Mucosa of descending colon (tissue), 3 donors: Measurements from ENCODE around the gene MED15. TPM values are rescaled to one million over a fixed set of nuclear protein-coding genes. Genes with fewer than 3 reads are reported as not detected.

Experiments used
- ATAC-seq: fragments of 200-7000 bp; cut with Tn5 transposase; one replicate; pipeline ENCODE4 v1.9.1; 2020; ENCODE audit warnings: mild to moderate bottlenecking, moderate library complexity
- DNase-seq, 3 donors: peaks; one replicate each; pipeline ENCODE4 v3.0.0-alpha.2; 2020
- H3K36me3 ChIP-seq: fragments of 200-600 bp; one replicate; pipeline ENCODE4 v1.8.0; 2021; ENCODE audit warnings: low read depth, mild to moderate bottlenecking
- H3K4me1 ChIP-seq: fragments of 200-600 bp; one replicate; pipeline ENCODE4 v1.8.0; 2021; ENCODE audit warnings: low read depth, mild to moderate bottlenecking
- H3K4me3 ChIP-seq: fragments of 200-600 bp; one replicate; pipeline ENCODE4 v1.8.0; 2021; ENCODE audit warnings: mild to moderate bottlenecking
- H3K9me3 ChIP-seq: fragments of 200-600 bp; one replicate; pipeline ENCODE4 v1.8.0; 2021; ENCODE audit warnings: mild to moderate bottlenecking
- intact Hi-C, 2 donors: fragments of 100-400 bp; cut with DNase I in 1 of 2; cut with micrococcal nuclease in 1 of 2; formaldehyde crosslinking; loops; one replicate each; pipeline versions ENCODE4 v1.11.0 to v1.11.1; 2022; cut with DNase I, micrococcal nuclease
- total RNA-seq, 3 donors: library from RNA; stranded (reverse); fragmentation: NEBNext Ultra II Directional in 2 of 3; extraction: Animal tissue kit (Norgen Biotek cat#: 25700) in 2 of 3; gene quantifications; one replicate each; pipeline versions ENCODE4 v1.2.1 to v1.2.4, GENCODE V29; 2021 to 2023
- TF ChIP-seq, protein P1 (sequence below): fragments of 200-600 bp; IDR thresholded peaks from one replicate; pipeline ENCODE4 v1.8.0; 2022; ENCODE audit warnings: antibody characterized with exemption, mild to moderate bottlenecking
- donor health status: DM: no; HTN: no; CAD: no; lungs with moderate emphysema.
- donor health status: DM: no; HTN: no; CAD: no.
- donor health status: DM: no; HTN: yes; CAD: no.

Gene MED15
- total RNA-seq, 3 donors from 2014 or later: 99.9 to 125 (median 114) TPM

DNA sequence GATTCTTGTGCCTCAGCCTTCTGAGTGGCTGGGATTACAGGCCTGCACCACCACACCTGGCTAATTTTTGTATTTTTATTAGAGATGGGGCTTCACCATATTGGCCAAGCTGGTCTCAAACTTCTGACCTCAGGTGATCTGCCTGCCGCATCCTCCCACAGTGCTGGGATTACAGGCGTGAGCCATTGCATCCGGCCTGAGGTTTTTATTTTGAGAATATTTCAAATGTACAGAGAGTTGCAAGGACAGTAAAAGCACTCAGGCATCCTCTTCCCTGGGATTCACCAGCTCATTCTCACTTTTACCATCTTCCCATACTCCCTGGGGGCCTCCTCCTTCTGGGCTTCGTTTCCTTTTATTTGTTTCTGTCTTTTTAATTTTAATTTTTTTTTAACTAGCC lies 12.1 kb downstream of the MED15 start:
- TF ChIP-seq, protein P1, sequence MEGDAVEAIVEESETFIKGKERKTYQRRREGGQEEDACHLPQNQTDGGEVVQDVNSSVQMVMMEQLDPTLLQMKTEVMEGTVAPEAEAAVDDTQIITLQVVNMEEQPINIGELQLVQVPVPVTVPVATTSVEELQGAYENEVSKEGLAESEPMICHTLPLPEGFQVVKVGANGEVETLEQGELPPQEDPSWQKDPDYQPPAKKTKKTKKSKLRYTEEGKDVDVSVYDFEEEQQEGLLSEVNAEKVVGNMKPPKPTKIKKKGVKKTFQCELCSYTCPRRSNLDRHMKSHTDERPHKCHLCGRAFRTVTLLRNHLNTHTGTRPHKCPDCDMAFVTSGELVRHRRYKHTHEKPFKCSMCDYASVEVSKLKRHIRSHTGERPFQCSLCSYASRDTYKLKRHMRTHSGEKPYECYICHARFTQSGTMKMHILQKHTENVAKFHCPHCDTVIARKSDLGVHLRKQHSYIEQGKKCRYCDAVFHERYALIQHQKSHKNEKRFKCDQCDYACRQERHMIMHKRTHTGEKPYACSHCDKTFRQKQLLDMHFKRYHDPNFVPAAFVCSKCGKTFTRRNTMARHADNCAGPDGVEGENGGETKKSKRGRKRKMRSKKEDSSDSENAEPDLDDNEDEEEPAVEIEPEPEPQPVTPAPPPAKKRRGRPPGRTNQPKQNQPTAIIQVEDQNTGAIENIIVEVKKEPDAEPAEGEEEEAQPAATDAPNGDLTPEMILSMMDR: no peak
- H3K9me3 ChIP-seq: no peaks in the 10 kb centered on the region
- intact Hi-C loops: no loop called here
- peaks cover 11% of the 10 kb centered on the region for H3K4me1 ChIP-seq
- ATAC-seq (no peak), DNase-seq (no peak)
- no peak overlapping the region for H3K4me3 ChIP-seq
- no peaks in the 10 kb centered on the region for H3K36me3 ChIP-seq

DNA sequence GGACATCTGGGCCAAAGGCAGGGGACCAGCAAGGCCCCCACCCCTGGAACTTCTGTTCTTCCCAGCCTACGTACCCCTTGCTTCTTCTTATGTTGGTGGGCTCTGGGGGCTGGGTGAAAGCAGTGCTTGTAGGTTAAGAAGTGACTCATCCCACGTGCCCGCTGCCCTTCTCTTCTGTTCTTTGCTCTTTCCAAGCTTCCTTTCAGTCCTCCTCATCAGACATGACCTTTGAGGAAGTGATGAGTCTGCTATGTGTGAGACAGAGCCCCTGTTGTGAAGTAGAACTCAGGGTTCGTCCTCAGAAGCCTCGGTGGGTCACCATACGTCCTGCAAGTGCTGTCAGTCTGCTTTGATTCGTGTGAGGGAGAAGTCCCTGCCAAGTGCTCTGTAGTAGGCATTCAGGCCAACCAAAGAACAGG lies 12.7 kb downstream of the MED15 start:
- TF ChIP-seq, protein P1: no peak
- H3K36me3 ChIP-seq: no peaks in the 10 kb centered on the region

DNA sequence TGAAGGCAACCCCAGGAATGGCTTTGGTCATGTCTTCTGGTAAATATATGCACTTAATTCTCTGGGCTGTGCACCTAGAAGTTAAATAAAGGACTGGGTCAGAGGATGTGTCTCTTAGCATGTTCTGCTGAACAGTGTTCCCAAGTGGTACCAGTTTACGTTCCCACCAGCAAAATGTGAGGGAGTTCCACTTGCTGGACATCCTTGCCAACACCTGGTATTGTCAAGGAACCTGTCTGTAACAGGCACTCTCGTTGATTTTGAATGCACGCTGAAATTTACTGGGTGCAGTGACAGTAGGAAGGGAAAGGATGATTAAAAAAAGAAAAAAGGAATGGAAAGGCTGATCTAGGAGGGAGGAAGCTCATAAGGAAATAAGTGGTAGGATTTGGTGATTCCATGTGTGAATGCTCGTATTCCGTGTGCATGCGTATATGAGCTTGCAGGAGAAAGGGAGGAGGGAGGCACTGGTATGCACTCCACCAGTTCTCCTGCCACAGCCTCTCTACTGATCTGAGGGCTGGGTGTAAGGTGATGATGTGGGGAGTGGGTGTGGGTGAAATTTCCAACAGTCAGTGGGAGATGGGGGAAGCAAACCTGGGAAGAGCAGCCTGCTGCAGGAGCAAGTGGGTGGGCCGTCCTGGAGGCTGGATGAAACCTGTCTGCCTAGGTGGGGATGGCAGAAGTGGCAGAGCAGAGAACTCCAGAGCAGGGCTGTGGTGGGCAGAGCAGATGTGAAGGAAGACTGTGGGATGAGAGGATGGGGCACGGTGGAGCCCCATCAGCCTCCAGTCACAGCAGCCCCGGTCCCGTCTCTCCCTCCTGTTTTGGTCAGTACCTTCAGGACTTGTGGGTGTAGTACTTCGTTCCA lies 15.0 kb downstream of the MED15 start:
- ATAC-seq: no peak
- DNase-seq: no peak
- Histone ChIP-seq H3K36me3 (no peaks in the 10 kb centered on the region), H3K9me3 (no peaks in the 10 kb centered on the region), H3K4me3 (no peak overlapping the region), H3K4me1 (peaks cover 11% of the 10 kb centered on the region)
- intact Hi-C loops: no loop called here
- TF ChIP-seq, protein P1: no peak

More for the DNA sequence above, 12.7 kb downstream of the MED15 start:
- Histone ChIP-seq H3K9me3 (no peaks in the 10 kb centered on the region), H3K4me1 (peaks cover 11% of the 10 kb centered on the region), H3K4me3 (no peak overlapping the region)
- peak in 1 of 3 donors; percentile 2 for DNase-seq
- no peak for ATAC-seq
- intact Hi-C loops: no loop called here

DNA sequence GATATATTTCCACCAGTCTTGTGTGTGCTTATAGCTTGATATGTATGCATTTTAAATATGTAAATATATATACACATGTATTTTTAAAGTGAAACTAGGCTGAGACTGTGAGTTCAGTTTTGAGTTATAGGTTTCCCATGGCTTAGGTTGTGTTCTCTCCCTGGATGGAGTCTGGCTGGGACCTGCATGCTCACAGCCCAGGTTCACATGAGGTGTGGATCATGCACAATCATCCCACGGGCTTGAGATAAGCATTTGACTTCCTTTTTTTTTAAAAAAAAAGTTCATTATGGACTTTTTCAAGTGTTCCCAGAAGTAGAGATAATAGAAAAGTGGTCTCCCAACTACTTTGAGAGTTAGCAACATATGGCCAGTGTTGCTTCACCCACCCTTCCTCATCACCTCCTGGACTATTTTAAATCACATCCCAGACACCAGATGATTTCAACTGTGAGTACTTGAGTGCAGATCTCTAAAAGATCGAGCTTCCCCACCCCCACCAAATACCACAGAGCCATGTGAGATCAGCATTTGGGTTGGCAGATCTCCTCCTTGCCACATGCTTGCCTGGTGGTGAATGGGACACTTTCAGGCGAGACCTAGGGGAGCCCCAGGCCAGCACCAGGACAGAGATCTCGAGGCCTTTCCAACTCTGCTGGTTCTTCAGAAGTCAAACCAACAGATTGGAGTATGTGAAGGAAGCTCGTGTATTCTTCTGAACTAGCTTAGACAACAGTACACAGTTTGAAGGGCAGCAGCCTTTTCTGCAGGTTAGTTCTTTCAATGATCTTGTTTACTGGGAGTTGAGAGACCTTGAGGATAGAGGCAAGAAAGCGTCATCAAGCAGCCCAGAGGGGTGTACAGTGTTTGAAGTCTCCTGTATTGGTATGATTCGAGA lies 15.9 kb downstream of the MED15 start:
- DNase-seq (no peak), ATAC-seq (no peak)
- intact Hi-C loops: no loop called here
- Histone ChIP-seq H3K4me3 (no peak overlapping the region), H3K9me3 (no peaks in the 10 kb centered on the region), H3K36me3 (no peaks in the 10 kb centered on the region), H3K4me1 (peaks cover 11% of the 10 kb centered on the region)
- TF ChIP-seq, protein P1: no peak

DNA sequence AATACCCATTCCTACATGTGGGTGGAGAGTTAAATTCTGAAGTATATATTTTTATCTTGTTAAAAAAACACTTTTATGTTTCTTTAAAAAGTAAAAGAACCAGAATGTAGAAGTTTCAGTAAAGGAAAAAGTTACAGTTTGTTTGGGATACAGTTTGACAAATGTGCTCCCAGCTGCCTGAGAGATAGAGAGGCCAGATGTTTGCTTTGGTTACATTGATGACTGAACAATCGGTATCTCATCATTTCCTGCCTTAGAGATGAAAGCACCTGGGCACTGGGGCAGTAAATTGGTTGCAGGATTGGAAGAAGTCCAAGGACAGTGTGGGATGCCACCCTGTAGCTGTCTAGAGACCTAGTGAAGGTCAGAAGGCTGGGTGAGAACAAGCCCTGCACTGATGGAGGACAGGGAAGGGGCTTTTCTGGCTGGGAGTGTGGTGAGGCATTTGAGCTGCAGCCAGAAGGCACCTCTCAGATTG lies 16.6 kb downstream of the MED15 start:
- no peak for DNase-seq
- H3K4me1 ChIP-seq: peaks cover 11% of the 10 kb centered on the region
- TF ChIP-seq, protein P1: no peak
- intact Hi-C loops: no loop called here
- H3K36me3 ChIP-seq: no peaks in the 10 kb centered on the region
- H3K4me3 ChIP-seq: no peak overlapping the region
- no peaks in the 10 kb centered on the region for H3K9me3 ChIP-seq
- ATAC-seq: peak; percentile 57
